NCI-H446 (cell line): ENCODE data around the gene FICD.
"Not testable (repeated sequence)": the region's sequence is repeated elsewhere in the genome, so short reads cannot be mapped to it uniquely, and the experiment has no call there.

ENCODE experiments used
- DNase-seq, 2 experiments: peaks; one replicate each; lab custom pipeline; 2025; lab: John Stamatoyannopoulos, UW

FICD gene

DNA sequence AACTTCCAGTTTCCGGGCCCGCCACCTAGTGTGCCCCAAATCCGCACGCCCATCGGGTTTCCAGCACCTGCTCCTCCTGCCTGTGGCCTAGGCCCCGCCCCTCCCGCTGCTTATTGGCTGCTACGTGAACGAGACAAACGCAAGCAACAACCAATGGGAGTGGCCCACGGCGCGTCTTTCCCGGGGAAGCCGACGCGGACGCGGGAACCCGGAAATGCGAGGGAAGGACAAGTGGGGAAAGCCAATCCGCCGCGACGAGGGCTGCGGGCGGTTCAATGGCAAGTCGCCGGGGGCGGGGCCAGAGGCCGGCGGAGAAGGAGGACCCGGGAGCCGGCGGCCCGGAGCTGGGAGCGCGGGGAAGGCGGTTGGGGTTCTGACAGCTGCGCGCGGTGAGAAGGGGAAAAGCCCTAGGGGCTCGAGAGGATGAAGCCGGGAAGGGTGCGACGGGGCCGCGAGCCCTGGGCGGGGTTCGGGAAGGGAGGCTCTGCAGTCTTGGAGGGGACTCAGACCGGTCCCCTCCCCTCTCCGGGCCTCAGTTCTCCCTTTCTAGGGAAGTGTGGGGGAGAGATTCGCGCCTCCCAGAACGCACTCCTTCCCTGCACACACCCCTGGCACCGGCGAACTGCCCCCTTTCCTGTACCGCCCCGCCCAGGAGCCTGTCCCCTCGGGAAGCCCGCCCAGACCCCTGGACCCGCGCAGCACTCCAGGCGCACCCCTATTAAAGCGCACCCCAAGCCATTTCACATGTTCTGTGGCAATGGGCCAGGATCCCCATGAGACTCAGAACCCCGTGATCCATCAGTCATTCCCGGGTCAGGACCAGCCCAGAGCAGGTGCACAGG lies at the start of gene FICD:
TSS of gene FICD (plus strand) at position 305 of the 842 bp plus-strand sequence. CDS start 1,696 bp downstream, outside the sequence.
- peak; percentile 94 to 98 for DNase-seq

GRCh38 chr12:108465417-108465816 lies 49.7 kb upstream of the FICD start:
- no peak for DNase-seq

GRCh38 chr12:108468196-108468968 lies 46.7 kb upstream of the FICD start:
- peak in 1 of 2 experiments; percentile 13 for DNase-seq

DNA sequence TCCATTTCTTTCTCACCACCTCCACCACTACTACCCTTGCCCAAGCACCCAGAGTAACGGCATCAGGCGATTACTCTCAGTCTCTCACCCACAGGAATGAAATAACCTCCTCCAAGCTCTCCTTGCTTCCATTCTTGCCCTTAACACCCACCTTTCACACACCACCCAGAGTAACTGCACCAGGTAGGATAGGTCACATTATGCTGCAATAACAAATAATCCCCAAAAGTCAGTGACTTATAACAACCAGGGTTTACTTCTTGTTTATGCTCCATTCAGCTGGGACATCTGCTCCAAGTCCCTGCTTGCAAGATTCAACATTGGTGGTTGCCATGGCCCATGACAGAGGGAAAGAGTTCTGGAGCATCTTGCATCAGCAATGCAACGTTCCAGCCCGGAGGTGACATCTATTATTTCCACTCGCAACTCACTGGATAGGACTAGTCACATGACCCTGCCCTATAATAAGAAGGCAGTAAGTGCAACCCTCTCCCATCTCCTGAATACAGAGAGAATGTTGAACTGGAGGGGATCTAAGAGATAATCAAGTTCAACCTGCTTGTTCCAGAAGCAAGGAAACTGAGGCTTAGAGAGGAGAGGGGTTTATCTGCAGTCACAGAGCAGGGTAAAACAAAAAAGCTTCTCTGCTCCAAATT lies 41.5 kb upstream of the FICD start:
- no peak for DNase-seq

- DNase-seq, result peak in 1 of 2 experiments; percentile 29
Measured at GRCh38 chr12:108475396-108475795, 39.7 kb upstream of the FICD start.

DNA sequence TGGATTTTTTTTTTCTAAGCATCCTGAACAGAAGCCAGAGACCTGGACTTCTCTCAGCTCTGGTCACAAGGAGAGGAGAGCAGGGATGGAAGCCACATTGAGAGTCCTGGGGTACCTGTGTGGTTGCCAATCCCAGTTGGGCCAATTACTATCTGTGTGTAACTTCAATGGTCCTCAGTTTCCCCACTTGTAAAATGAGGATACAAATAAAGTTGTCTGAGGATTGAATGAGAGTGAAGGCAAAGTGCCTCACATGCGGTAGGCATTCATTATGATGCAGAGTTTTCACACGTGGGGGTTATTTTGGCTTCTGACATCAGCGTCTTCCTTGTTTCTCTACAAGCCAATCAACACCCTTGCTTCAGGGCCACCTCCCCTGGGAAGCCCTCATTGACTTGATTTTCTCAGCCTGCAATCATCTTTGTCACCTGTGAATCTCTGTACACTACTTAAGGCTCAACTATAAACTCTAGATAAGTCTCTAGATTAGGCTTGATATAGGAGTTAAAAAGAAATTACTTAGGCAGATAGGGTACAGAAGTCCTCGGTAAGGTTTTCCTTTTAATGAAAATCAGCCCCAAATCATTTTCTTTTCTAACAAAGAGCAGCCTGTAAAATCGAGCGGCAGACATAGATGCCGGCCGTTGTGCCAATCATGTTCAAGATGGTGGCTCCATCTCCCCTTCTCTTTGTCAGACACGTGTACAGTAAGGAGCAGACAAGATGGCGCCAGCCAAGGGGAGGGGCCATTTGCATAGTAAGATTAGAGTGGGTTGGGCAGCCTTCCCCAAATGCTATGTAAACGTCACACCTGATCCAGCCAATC lies 37.8 kb upstream of the FICD start:
- DNase-seq, result no peak

- no peak for DNase-seq
Measured at GRCh38 chr12:108477881-108478259, 37.2 kb upstream of the FICD start.

DNA sequence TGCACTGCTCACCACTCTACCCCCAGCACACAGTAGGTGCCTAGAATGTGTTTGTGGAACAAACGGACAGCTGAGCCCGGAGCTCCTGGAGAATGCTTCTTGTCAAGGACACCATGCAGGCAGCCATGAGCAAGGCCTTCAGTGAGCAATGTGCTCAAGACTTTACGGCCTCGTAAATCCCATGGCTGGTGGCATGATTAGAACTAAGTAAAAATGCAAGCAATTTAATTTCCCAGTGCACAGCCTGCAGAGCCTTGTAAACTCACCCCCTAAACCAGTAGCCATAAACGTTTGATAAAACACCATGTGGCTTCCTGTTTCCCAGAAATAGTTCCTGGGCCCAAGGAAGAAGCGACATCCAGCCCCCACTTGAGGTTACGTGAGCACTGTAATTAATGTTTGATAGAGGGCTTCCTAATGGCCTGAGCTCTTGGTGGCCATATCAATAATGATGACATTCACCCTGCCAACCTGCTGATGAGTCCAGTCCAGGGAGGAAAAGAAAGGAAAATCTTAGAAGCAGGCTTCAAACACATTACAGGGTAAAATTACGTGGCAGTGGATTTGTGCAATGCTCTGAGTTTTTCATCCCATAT lies 36.4 kb upstream of the FICD start:
- DNase-seq, result no peak

DNA sequence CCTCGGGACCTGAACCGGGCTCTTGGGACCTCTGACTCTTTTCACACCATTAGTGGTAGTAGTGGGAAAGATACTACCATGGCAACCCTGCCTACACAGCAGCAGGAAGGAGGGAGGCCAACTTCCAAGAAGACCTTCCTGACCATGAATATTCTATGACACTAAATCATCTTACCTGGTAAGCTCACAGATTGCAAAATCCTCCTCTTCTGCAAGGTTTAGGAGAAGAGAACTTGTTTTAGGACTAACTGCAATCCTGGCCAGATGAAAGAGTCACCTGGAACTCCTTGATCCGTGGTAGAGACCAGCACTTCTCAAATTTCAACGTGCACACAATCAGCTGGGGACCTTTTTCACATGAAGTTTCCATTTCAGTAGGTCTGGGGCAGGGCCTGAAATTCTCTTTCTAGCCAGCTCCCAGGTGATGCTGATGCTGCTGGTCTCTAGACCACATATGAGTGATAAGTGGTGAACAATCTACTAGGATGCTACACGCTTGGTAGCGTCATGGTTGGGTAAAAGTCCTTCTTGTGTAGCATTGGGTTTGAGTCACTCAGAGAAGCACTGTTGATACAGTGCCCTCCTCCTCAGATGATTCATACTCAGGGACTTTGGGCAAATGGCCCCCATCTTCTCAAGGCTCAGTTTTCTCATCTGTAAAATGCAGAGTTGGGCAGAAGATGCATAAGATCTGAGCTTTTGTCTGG lies 35.6 kb upstream of the FICD start:
- no peak for DNase-seq

- DNase-seq, result no peak
Measured at GRCh38 chr12:108482717-108483212, 32.3 kb upstream of the FICD start.

DNA sequence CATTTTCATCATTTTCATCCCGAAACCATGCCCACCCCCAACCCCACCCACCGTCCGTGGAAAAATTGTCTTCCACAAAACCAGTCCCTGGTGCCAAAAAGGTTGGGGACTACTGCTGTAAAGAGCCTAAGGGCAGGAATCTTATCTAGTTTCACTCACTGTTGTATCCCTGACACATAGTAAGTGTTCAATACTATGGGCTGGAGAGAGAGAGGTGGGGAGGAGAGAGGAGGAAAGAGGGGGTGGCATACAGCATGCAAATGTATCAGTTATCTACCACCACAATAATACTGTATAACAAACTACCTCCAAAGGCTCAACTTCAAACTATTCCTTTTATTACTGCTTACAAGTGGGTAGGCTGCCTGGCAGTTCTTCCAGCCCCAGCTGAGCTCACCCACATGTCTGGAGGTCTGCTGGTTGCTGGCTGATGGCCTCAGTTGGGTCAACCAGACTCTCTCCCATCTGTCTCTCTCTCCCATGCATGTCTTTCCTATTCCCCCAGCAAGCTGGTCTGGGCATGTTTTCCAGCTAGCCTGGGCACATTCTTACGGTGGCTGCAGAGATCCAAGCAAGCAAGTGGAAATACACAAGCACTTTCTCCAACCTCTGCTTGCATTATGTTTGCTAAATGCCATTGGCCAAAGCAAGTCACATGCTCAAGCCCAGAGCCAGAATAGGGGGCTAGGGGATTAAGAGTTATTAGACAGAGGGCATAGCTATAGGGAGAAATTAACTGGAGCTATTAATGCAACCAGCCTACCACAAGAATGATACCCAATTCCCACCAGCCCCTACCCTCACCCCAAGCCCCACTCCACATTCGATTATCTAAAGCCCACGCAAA lies 31.6 kb upstream of the FICD start:
- peak in 1 of 2 experiments; percentile 16 for DNase-seq

- no peak for DNase-seq
Measured at GRCh38 chr12:108484431-108484830, 30.6 kb upstream of the FICD start.

- DNase-seq, result no peak
Measured at GRCh38 chr12:108484845-108485244, 30.2 kb upstream of the FICD start.

DNA sequence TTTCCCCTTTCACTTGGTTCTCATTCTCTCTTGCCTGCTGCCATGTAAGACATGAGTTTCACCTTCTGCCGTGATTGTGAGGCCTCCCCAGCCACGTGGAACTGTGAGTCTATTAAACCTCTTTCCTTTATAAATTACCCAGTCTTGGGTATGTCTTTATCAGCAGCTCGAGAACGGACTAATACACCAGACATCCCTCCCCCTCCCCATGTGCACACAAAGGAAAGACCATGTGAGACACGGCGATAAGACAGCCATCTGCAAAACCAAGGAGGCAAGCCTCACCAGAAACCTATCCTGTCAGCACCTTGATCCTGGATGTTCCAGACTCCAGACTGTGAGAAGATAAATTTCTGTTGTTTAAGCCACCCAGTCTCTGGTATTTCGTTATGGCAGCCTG lies 29.7 kb upstream of the FICD start:
- not testable (repeated sequence) for DNase-seq

DNA sequence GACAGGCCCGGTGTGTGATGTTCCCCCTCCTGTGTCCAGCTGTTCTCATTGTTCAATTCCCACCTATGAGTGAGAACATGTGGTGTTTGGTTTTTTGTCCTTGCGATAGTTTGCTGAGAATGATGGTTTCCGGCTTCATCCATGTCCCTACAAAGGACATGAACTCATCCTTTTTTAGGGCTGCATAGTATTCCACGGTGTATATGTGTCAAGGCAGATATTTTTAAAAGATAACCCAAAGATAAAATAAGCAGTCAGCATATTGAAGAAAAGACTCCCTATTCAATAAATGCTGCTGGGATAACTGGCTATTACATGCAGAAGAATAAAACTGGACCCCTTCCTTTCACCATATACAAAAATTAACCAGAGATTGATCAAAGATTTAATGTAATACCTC lies 28.0 kb upstream of the FICD start:
- not testable (repeated sequence) for DNase-seq

GRCh38 chr12:108491256-108491655 lies 23.8 kb upstream of the FICD start:
- no peak for DNase-seq

DNA sequence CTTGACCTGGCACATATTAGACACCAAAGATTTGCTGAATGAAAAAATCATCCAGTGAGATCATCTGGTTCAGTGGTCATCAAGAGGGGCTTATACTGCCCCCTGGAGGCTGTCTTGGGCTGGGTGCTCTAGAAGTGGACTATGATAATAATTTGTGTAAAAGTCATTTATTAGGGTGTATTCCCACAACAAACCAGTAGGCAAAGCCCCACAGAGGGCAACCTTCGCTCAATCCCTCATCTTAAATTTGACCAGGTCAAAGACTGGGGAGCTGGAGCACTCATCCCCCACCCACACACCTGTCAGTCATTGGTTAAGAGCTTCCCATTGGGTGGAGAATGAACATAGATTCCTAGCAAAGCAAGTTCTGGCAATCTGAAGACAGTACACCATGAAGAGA lies 20.0 kb upstream of the FICD start:
- peak in 1 of 2 experiments; percentile 50 for DNase-seq

DNA sequence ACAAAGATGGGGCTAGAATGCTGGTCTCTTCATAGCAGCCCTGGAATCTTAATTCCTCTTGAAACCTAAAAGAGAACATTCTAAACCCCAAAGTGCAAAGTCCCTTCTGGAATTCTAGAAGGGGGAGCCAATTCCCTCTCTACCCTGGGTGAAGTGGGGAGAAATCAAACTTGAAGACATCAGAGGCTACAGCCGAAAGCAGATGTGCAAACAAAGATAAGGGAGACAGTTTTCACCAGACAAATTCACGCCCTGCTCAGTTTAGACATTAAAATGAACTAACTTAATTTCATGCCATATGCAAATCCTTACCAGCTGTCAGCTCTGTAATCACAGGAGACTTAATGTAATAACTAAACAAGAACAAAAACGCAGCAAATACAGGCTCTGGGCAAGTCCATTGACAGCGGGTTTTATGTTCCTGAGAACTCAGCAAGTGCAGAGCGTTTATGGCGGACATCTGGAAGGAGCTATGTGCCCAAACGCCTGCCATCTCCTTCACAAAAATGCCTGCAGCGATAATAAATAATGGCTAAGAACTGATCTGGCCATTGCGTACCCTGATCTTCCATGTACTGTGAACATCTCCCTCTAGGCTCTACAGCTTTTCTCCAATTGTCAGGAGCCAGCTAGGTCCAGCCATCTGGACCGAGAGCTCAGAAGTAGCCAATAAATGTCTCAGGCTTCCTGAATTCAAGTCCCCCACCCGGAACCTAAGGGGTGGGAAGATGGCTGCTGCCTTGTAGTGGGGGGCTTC lies 19.1 kb upstream of the FICD start:
- no peak for DNase-seq

GRCh38 chr12:108498136-108498535 lies 16.9 kb upstream of the FICD start:
- no peak for DNase-seq
